HEK293 (cell line): Measurements from ENCODE around the gene CNN1.

Source experiments
- AEBP2 ChIP-seq: fragments of 450-650 bp; formaldehyde crosslinking; IDR thresholded peaks from 2 replicates; pipeline ENCODE4 v1.5.1; 2016; ENCODE audit warnings: missing biosample characterization, missing genetic modification characterization, borderline replicate concordance
- ELK4 ChIP-seq: IDR thresholded peaks from 2 replicates; pipeline ENCODE4 v1.6.1; 2011; ENCODE audit warnings: mild to moderate bottlenecking, low read depth, low read length, borderline replicate concordance
- GLI2 ChIP-seq: fragments of 450-650 bp; formaldehyde crosslinking; IDR thresholded peaks from 2 replicates; pipeline ENCODE4; 2017; ENCODE audit warnings: missing biosample characterization, missing genetic modification characterization, low read depth, borderline replicate concordance
- GLIS2 ChIP-seq: fragments of 450-650 bp; formaldehyde crosslinking; IDR thresholded peaks from 2 replicates; pipeline ENCODE4 v1.5.1; 2016; ENCODE audit warnings: missing biosample characterization, missing genetic modification characterization
- HIC1 ChIP-seq: fragments of 450-650 bp; formaldehyde crosslinking; IDR thresholded peaks from 2 replicates; pipeline ENCODE4 v1.5.1; 2016; ENCODE audit warnings: missing biosample characterization, missing genetic modification characterization
- KLF1 ChIP-seq: fragments of 450-650 bp; formaldehyde crosslinking; IDR thresholded peaks from 2 replicates; pipeline ENCODE4 v1.5.1; 2016; ENCODE audit warnings: missing biosample characterization, missing genetic modification characterization
- KLF10 ChIP-seq: fragments of 450-650 bp; IDR thresholded peaks from 2 replicates; pipeline ENCODE4 v1.5.1; 2018; ENCODE audit warnings: missing biosample characterization, mild to moderate bottlenecking, missing genetic modification characterization
- KLF9 ChIP-seq: fragments of 450-650 bp; formaldehyde crosslinking; IDR thresholded peaks from 2 replicates; pipeline ENCODE4 v1.5.1; 2016; ENCODE audit warnings: missing biosample characterization, missing genetic modification characterization, low read depth
- MEIS1 ChIP-seq: sonication (generic); formaldehyde crosslinking; IDR thresholded peaks from 2 replicates; pipeline ENCODE4 v1.8.1; 2022; ENCODE audit warnings: missing genetic modification reagents, mild to moderate bottlenecking, borderline replicate concordance
- PBX3 ChIP-seq: sonication (generic); formaldehyde crosslinking; IDR thresholded peaks from 2 replicates; pipeline ENCODE4 v1.8.1; 2022; ENCODE audit warnings: mild to moderate bottlenecking, moderate library complexity, missing genetic modification reagents
- PRDM6 ChIP-seq: fragments of 450-650 bp; formaldehyde crosslinking; IDR thresholded peaks from 2 replicates; pipeline ENCODE4 v1.5.1; 2017; ENCODE audit warnings: missing biosample characterization, missing genetic modification characterization
- SALL2 ChIP-seq: fragments of 450-650 bp; formaldehyde crosslinking; IDR thresholded peaks from 2 replicates; pipeline ENCODE4 v1.5.0; 2017; ENCODE audit warnings: missing biosample characterization, mild to moderate bottlenecking, missing genetic modification characterization, borderline replicate concordance
- TRIM28 ChIP-seq: IDR thresholded peaks from 2 replicates; pipeline ENCODE4 v1.6.1; 2011; ENCODE audit warnings: low read length, control low read depth, borderline replicate concordance
- ZBTB10 ChIP-seq: fragments of 450-650 bp; formaldehyde crosslinking; IDR thresholded peaks from 2 replicates; pipeline ENCODE4 v1.5.1; 2016; ENCODE audit warnings: missing biosample characterization, missing genetic modification characterization
- ZNF184 ChIP-seq: fragments of 450-650 bp; IDR thresholded peaks from 2 replicates; pipeline ENCODE4 v1.5.1; 2018; ENCODE audit warnings: missing biosample characterization, mild to moderate bottlenecking, missing genetic modification characterization
- ZNF2 ChIP-seq: fragments of 450-650 bp; formaldehyde crosslinking; IDR thresholded peaks from 2 replicates; pipeline ENCODE4 v1.5.1; 2016; ENCODE audit warnings: missing biosample characterization, missing genetic modification characterization
- ZNF211 ChIP-seq: fragments of 450-650 bp; formaldehyde crosslinking; IDR thresholded peaks from 2 replicates; pipeline ENCODE4 v1.5.1; 2016; ENCODE audit warnings: low read depth, missing biosample characterization, missing genetic modification characterization
- ZNF248 ChIP-seq: fragments of 450-650 bp; formaldehyde crosslinking; IDR thresholded peaks from 2 replicates; pipeline ENCODE4 v1.5.1; 2017; ENCODE audit warnings: missing biosample characterization, missing genetic modification characterization
- ZNF354C ChIP-seq: fragments of 450-650 bp; formaldehyde crosslinking; IDR thresholded peaks from 2 replicates; pipeline ENCODE4 v1.5.1; 2016; ENCODE audit warnings: missing biosample characterization, missing genetic modification characterization, low read depth, borderline replicate concordance
- ZNF362 ChIP-seq: fragments of 450-650 bp; formaldehyde crosslinking; IDR thresholded peaks from 2 replicates; pipeline ENCODE4 v1.5.1; 2016; ENCODE audit warnings: missing biosample characterization, missing genetic modification characterization
- ZNF37A ChIP-seq: fragments of 450-650 bp; IDR thresholded peaks from 2 replicates; pipeline ENCODE4 v1.5.1; 2018; ENCODE audit warnings: missing biosample characterization, missing genetic modification characterization
- ZNF423 ChIP-seq: fragments of 450-650 bp; formaldehyde crosslinking; IDR thresholded peaks from 2 replicates; pipeline ENCODE4 v1.5.1; 2016; ENCODE audit warnings: missing biosample characterization, missing genetic modification characterization
- ZNF558 ChIP-seq: fragments of 450-650 bp; formaldehyde crosslinking; IDR thresholded peaks from 2 replicates; pipeline ENCODE4 v1.5.1; 2016; ENCODE audit warnings: missing biosample characterization, missing genetic modification characterization
- ZNF561 ChIP-seq: fragments of 450-650 bp; IDR thresholded peaks from 2 replicates; pipeline ENCODE4 v1.5.1; 2018; ENCODE audit warnings: missing biosample characterization, missing genetic modification characterization, borderline replicate concordance
- ZNF660 ChIP-seq: fragments of 450-650 bp; IDR thresholded peaks from 2 replicates; pipeline ENCODE4 v1.5.1; 2018; ENCODE audit warnings: missing biosample characterization, mild to moderate bottlenecking, missing genetic modification characterization
- ZNF701 ChIP-seq: fragments of 450-650 bp; formaldehyde crosslinking; IDR thresholded peaks from 2 replicates; pipeline ENCODE4 v1.5.1; 2016; ENCODE audit warnings: missing biosample characterization, missing genetic modification characterization
- ZSCAN18 ChIP-seq: fragments of 450-650 bp; formaldehyde crosslinking; IDR thresholded peaks from 2 replicates; pipeline ENCODE4 v1.5.1; 2016; ENCODE audit warnings: missing biosample characterization, missing genetic modification characterization

CNN1 gene

GRCh38 chr19:11505504-11506100, 33.0 kb upstream of the CNN1 start, which contains the start of gene ZNF653 (continued):
- no peak for TF ChIP-seq ZNF362
- TF ChIP-seq KLF9 = no peak; the same call in 1 of the 2 replicates
- TF ChIP-seq KLF1 (tag by site-specific recombination) = no peak
- TF ChIP-seq ZNF2 (tag by site-specific recombination) = no peak
- TF ChIP-seq ZBTB10 (tag by site-specific recombination) = no peak
- TF ChIP-seq ZNF561 = peak; percentile 75
- no peak; the same call in 1 of the 2 replicates for TF ChIP-seq ELK4
- TF ChIP-seq ZNF354C (tag by site-specific recombination) = no peak
- TF ChIP-seq ZNF248 (tag by site-specific recombination) = no peak
- peak; percentile 73; the same call in 1 of the 2 replicates for TF ChIP-seq KLF10 (tag by site-specific recombination)
- no peak for TF ChIP-seq PRDM6 (tag by site-specific recombination)
- no peak for TF ChIP-seq SALL2 (tag by site-specific recombination)
- no peak for TF ChIP-seq ZNF423 (tag by site-specific recombination)
- TF ChIP-seq ZNF37A = no peak
- TF ChIP-seq ZNF660 (tag by site-specific recombination) = 0 out of 2 replicates have a peak, but pooled peaks have one; percentile 17
- no peak for TF ChIP-seq GLI2 (tag by site-specific recombination)
- no peak for TF ChIP-seq HIC1 (tag by site-specific recombination)
- TF ChIP-seq AEBP2 = no peak
- no peak for TF ChIP-seq TRIM28
- TF ChIP-seq ZNF184 (tag by site-specific recombination) = 0 out of 2 replicates have a peak, but pooled peaks have one; percentile 63
- TF ChIP-seq PBX3 (CRISPR knock-in tag) = peak; percentile 74; the same call in 1 of the 2 replicates
- TF ChIP-seq ZNF558 (tag by site-specific recombination) = no peak
- TF ChIP-seq ZNF211 (tag by site-specific recombination) = no peak
- TF ChIP-seq ZNF701 = no peak
- no peak for TF ChIP-seq ZSCAN18 (tag by site-specific recombination)
- TF ChIP-seq MEIS1 = no peak
- no peak for TF ChIP-seq GLIS2 (tag by site-specific recombination)
